HG02970 (cell line): ENCODE results near the gene TSHZ2.

Experiments
- ATAC-seq: cut with Tn5 transposase; IDR thresholded peaks from one replicate; pipeline ENCODE4 v1.9.1; 2021; ENCODE audit warnings: mild to moderate bottlenecking, moderate library complexity, moderate number of reproducible peaks; ENCODE audit not compliant: unreplicated experiment, low FRiP score

Gene TSHZ2

DNA sequence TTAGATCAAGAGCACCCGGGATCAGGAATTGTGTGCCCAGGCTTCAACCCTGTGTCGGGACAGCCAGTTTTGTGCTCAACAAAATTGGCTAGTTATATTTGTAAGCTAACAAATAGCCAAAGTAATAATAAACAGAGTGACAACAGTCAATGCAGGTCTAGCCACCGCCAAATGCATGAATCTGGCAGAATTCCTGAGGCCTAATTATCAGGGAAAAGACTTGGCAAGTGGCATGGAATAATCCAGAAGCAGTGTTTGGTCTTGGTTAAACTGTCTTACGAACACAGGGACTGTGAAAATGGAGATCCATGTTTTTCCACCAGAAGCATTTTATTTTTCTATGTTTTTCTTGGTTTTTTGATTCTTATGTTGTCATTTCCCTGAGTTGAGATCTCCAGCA lies 352.7 kb downstream of the TSHZ2 start:
- no peak for ATAC-seq

DNA sequence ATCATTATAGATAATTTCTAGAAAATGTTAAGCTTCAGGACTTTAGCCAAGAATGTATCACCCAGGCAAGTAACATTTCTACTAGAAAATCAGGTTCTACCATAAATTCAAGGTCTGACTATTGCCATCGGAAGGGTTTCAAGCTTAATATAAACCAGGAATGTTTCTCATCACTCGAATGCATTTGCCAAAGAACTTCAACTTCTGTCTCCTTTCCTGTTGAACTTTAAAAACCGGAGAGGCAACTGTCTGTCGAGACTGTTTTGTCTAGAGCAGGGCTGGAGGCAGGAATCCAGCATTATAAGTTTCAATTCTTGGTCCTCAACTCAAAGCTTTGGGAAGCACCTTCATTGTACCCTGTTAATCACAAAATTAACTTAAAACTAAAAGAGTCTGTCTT lies 356.8 kb downstream of the TSHZ2 start:
- no peak for ATAC-seq

DNA sequence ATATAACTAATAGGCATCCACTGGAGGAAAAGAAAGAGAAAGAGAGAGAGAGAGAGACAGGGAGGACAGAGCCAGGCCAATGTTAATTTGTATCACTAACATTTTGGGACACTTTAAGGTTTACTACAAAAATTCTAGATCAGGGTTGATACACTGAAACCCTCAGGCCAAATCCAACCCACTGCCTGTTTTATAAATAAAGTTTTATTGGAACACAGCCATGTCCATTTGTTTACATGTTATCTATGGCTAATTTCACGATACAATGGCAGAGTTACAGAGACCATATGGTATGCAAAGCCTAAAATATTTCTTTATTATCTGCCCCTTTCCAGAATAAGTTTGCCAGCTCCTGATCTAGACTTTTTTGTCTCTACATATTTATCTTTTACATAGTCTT lies 357.6 kb downstream of the TSHZ2 start:
- no peak for ATAC-seq

DNA sequence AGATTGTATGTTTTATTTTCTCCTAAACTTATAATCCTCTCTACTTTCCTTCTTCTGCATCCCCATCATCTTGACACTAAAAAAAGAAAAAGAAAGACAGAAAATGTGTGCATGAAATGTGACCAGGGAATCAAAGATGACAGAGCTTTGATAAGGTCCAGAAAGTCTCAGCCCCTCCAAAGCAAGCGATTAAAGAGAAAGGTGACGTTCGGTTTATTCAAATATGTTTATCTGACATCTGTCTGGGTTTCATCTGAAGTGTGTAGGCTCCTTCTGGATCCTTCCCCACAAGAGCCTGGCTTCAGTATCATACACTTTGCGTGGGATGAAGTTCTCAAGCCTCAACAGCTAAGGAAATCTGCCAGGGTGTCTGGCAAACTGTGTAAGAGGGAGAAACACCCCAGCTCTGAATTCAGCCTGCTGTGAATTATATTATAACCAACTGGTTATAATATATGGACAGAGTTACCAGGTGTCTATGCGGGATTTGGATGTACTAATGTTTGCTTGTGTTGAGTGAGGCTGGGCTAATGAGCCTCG lies 358.5 kb downstream of the TSHZ2 start:
- no peak for ATAC-seq

DNA sequence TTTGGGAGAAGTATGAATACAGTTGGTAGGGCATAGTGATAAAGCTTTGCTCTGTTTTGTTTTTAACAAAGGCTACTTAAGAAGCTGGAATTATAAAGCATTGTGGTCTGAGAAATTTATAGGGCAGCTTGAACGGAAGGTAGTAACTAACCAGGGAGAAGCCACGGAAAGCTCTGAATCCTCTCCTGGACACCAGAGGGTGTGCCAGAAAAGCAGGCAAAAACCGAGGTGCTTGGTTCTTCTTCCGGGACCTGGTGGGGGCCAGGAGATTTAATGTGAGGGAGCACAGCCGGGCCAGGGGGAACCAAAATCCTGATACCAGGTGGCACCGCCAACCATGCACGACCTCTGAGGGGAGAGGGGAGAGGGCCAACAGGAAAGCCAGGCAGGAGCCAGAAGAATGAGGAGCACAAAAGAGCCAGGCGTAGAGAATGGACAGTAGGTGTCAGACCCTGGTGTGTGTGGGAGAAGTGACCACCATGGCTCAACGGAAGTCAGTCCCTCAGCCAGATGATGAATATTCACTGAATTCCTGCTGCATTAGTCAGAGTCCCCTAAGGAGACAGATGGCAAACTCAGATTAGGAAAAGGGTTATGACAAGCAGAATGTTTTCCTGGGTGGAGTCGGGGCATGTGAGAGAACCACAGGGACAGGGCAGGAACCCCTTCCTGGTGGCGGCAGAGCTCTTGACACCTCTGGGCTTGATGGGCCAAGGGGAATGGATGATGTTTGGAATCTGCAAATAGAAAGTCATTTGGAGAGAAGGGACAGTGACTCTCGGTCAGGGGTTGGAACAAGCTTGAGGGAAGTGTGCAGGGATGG lies 359.2 kb downstream of the TSHZ2 start:
- no peak for ATAC-seq

DNA sequence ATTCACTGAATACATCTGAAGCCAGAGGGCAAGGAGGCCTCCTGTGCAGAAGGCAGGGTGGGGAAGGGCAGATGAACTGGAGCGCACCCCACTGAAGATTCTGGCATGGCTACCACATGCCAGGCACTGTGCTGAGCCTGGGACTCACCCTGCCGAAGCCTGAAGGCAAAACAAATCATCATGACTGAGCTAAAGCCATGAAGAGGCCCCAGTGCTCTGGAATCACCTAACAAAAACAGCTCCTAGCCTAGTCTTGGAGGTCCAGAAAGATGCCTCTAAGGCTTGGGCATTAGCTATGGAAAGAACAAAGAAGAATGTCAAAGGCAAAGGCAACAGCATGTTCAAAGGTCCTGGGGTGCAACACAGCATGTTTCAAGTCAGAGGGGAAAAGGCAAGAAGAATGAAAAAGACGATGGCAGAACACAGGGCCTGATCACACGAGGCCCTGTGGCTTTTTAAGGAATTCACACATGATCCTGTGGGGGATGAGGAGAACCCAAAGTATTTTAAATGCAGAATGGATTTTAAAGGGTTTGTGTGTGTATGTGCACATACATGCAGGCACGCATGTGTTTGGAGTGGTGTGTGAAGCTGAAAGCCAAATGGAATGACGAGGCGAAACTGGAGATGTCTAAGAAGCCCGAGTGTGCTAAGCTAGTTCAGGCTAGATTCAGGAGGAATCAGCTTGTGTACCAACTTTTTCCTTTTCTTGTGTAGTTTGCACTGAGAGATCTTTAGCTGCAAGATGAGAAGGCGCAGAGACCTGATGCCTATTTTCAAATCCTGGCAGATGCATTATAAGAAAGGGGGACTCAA lies 360.1 kb downstream of the TSHZ2 start:
- ATAC-seq, result no peak

DNA sequence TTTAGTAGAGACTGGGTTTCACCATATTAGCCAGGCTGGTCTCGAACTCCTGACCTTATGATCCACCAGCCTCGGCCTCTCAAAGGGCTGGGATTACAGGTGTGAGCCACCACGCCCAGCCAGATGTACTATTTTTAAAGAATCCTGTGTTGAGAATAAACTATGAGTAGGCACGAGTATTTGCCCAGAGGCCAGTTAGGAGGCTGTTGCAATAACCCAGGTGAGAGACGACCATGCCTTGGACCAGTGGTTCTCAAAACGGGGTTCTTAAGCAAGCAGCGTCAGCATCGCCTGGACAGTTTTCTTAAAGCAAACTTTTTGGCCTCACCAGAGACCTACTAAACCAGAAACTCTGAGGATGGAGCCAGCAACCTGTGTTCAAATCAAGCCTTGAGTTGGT lies 362.7 kb downstream of the TSHZ2 start:
- no peak for ATAC-seq

DNA sequence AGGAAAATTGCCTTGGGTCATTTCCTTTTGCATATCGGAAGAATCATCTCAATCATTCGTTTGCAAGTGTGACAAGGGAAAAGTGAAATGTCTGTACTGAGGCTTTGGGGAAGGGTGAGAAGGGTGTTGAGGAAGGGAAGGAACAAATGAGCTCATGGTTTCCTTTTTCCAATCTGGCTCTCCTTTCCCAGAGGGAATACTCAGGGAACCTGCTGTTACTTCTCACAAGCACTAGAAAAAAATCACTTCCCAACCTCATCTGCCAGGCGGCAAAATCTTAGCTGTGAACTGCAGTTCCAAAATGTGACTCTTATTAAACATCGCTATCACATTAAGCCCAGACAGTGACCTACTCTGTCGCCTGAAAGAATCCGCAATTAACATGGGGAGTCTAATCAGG lies 363.4 kb downstream of the TSHZ2 start:
- ATAC-seq, result no peak

DNA sequence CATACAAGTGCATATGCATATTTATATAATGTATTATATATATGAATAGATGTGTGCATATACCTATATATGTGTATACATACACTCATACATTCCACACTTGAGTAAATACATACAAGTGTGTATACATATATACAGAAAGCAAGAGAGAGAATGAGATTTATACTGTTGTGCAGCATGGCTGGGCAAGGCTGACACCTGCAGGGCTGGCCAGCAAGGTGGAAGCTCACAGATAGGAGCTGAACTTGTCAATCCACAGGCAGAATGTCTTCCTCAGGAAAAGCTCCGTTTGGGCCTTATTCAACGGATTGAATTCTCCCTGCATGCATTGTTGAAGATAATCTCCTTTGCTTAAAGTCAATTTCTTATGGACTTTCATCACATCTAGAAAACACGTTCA lies 364.7 kb downstream of the TSHZ2 start:
- no peak for ATAC-seq

DNA sequence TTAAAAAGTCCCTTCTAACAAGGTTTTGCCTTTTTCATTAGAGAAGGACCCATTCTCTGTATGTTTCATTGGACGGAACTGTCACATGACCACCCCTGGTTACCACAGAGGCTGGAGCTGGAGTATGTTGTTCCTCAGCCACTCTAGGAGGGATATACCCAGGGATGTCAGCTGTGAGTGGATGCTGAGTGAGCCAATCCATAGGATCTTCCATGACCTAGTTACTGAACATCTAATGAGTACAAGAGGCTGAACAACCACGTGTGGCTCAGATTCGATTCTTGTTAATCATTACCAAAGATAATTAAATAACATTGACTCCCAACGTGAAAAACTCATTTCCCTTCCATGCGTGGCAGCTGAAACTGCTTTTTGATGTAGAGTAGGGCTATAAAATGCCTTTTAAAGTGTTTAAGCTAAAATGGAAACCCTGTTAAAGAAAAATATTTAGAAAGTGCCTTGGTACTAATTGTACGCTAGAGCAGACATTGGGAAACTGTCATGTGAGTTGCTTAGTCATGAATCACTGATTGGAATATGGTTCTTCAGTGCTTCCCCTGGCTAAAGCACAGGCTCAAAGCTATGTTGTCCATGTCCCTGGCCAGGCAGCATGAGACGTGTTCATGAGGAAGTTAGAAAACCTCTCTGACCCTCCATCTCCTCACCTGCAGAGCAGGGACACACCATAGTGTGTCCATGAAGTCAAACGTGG lies 365.4 kb downstream of the TSHZ2 start:
- no peak for ATAC-seq

DNA sequence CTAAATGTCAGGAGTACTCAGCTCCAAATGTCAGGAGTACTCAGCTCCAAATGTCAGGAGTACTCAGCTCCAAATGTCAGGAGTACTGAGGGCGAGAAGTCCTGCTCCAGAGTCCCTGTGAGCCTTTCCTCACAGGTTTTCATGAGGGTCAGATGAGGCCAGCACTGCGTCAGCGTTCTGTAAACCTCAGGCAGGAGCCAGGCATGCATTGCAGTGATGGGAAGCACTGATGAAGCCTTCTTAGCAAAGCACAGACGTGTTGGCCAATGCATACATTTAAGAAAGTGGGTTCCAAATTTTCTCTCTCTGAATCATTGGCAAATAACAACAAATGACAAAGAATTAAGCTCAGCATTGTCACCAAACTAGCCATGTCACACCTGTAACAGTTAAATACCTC lies 366.6 kb downstream of the TSHZ2 start:
- ATAC-seq, result no peak

DNA sequence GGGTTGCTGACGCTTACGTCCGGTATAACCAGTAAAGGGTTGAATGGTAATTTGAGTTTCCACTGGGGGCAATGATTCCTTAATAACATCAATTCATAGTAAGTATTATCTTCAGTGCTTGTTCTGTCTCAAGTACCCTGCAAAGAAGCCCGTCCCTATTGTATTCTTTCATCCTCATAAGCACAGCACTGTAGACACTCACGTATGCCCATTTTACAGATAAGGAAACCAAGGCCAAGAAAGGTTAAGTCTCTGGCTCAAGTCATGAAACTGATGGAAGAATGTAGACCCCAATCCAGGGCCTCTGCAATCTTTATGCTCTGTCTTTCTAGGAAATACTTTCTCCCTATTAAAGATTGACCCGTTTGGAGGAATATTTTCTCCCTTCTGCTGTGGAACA lies 370.3 kb downstream of the TSHZ2 start:
- no peak for ATAC-seq

DNA sequence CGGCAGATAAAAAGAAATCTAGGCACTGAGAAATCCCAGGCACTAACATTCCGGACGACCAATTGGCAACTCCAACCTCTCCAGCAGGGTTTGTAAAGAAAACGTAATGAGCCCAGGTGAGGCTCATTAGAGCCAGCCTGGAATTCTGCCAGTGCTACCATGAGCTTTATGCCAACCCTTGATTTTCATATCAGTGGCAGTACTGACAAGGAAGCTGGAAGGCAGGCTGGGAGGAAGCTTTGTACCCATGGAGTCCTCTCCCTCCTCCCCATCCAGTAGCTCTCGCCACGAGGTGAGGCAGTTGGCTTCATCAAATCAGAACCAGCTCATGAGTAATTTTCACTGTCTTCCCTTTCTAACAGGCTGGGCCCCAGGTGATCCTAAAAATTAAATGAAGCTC lies 371.3 kb downstream of the TSHZ2 start:
- ATAC-seq, result no peak

DNA sequence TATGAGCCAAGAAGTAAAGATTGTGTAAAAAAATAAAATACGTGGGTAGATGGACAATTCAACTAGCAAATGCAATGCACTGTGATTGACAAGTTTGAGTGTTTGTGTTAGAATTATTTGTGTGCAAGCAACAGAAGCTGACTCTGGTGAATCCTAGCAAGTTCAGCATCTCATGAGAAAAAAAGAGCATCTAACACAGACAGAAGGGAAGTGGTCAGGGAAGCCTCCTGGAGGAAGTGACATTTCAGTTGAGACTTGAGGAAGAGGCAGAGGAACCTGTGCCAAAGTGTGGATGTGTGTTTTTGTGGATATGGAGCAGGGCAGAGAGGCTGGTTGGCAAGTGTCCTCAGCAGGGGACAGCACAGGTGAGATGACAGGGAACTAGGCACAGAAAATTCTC lies 372.7 kb downstream of the TSHZ2 start:
- no peak for ATAC-seq

DNA sequence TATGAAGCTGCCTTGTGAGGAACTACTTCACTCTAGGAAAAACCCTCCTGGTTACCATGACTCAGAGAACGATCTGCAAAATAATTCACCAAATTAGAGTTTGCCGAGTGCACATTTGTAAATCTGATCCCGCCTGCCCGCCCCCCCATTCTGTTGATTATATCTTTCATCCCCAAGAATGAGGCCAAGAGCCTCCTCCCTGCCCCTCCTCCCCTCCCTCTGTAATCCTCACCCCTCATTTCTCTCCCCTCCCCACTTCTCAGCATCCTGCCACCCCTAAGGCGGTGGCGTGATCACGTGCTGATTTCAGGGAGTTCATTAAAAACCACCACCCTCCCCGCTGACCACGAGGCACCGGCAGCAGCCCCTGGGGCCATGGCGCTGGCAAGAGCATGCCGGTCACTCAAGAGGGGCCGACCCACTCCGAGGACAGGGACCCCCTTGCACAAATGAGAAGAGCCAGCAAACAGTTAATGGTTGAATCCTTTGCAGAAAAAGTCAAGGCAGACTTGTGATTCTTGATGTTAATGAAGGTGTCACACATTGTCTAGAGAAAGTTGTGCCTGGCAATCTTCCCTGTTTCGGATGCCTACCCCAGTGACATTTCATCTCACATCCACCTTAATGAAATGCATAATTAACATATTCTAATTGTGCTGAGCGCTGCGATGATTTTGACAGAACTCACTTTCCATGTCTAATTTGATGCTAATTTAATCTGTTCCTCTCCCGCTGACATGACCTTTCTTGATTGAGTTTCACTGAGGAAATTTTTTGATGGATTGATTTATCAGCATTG lies 373.6 kb downstream of the TSHZ2 start:
- ATAC-seq, result no peak

DNA sequence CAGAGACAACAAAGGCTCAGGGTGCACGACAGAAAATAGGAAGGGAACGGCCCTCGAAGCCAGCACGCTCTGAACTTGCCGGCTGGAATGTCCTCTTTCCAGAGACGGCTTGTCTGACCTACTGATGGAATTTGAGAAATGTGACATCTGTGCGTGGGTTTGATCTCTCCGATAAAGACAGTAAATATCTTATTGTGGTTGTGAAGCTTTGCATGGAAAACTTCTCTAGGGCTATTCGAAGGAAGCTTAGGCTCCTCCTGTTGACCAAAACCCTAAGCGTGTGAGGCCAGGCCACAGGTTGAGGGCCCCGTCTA lies 374.1 kb downstream of the TSHZ2 start:
- no peak for ATAC-seq

DNA sequence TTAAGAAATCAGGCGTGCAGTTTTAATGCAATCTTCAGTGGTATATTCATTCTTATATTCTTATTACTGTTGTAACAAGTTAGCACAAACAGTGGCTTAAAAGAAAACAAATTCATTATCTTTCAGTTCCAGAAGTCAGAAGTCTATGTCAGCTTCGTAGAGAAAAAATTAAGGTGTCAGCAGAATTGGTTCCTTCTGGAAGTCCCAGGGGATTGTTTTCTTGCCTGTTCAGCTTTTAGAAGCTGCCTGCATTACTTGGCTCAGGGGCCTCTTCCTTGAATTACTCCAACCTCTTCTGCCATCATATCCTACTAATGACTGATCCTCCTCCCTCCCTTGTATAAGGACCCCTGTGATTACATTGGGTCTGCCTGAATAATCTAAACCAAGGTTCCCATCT lies 377.6 kb downstream of the TSHZ2 start:
- no peak for ATAC-seq

DNA sequence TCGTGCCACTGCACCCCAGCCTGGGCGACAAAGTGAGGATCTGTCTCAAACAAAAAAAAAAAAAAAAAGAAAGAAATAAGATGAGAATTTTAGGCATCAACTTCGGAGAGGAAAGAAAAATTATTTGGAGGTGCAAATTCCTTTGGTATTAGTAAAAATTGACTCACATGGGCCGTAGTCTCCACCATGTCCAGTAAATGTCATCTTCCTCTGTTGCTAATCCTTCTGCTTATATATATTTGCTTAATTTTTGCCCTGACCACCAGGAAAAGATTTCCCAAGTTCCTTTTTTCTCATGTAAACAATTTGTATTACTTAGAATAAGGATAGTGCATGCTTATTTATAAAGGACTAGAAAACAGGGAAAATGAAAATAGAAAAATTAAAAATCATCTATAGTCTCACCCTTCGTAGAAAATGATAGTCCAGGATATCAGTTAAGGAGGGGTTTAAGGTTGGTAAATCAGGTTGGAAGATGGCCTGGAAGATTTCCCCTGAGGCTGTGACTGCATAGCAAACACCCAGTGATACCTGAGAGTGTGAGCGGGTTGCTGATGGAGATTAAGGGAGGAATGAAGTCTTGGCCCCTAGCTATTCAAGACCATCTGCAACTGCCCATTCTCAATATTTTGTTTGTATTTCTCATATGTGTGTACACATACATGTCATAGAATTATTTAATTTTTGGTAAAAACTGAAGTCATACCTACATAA lies 380.7 kb downstream of the TSHZ2 start:
- no peak for ATAC-seq

DNA sequence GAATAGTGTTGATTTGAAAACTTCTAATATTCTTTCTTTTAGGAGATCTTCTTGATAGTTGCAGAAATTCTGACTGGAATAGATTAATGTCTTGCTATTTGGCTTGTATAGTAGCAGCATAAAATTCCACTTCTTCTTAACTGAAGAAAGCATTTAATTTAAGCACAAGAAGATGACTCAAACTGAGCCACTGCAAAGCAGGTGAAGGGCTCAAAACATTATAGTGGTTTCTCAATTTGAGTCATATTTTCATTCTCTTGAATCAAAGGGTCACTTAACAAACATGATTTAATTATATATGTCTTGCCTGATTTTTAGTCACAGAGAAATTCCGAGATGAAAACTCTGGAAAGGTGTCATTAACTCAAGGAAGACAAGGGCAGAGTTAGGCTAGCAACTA lies 382.2 kb downstream of the TSHZ2 start:
- ATAC-seq, result no peak

DNA sequence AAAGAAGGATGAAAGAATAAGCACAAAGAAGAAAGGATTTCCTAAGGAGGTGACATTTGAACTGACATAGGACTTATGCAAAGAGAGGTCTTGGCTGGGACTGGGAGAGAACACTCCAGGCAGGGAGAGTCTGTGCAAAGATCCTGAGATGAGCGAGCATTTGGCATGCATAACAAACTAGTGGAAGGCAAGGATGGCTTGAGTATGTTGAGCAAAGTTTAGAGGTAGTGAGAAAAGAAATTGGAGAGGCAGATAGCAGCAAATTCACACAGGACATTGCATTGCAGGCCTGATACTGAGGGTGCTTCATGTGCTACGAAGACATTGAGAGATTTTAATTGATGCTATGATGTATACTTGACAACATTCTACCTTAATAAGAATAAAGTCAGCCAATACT lies 383.6 kb downstream of the TSHZ2 start:
- no peak for ATAC-seq
